GM19455 (cell line): Measurements from ENCODE around the gene SIGMAR1.

ENCODE experiments used
- ATAC-seq: cut with Tn5 transposase; IDR thresholded peaks from one replicate; pipeline ENCODE4 v1.9.1; 2021; ENCODE audit not compliant: unreplicated experiment

Gene SIGMAR1

DNA sequence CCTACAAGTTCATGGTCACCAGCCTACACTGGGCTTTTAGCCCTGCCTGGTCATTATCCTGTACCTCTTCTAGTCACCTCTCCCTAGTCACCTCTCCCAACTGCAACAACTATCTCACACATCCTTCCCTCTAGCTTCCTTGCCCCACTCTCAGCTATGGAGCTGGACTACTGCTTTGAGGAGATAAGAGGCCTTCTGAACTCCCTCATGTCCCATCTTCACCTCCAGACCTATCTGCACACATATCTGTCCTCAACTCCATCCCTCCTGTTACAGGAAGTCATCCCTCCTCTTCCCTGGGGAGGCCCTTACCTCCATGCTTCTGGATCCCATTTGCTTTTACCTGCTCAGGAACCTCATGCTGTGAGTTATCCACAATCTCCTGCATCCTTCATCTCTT, 31.4 kb downstream of the SIGMAR1 start:
- no peak for ATAC-seq

DNA sequence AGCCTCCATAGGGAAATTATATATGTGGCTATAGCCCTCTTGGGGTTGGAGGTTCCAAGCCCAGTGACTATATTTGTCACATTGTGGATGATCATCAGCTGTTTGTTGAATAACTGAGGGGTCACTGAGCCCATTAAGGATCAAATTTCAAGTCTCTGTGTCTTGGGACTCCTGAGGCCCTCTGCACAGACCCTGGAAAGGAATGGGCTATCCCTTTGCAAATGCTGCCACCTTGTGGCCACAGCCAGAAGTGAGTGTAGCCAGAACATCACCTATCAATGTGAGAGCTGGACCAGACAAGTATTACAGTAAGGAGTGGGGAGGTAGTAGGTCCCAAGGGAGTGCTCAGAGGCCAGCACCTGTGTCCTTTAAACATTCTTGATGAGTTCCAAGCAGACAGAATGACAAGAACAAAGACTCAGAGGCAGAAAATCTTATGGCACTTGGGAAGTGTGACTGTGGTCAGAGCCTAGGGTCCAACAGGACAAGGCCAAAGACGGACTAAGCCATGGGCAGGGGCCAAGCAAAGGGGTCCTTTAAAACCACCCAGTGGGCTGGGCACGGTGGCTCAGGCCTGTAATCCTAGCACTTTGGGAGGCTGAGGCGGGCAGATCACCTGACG, 33.9 kb downstream of the SIGMAR1 start:
- ATAC-seq, result no peak

DNA sequence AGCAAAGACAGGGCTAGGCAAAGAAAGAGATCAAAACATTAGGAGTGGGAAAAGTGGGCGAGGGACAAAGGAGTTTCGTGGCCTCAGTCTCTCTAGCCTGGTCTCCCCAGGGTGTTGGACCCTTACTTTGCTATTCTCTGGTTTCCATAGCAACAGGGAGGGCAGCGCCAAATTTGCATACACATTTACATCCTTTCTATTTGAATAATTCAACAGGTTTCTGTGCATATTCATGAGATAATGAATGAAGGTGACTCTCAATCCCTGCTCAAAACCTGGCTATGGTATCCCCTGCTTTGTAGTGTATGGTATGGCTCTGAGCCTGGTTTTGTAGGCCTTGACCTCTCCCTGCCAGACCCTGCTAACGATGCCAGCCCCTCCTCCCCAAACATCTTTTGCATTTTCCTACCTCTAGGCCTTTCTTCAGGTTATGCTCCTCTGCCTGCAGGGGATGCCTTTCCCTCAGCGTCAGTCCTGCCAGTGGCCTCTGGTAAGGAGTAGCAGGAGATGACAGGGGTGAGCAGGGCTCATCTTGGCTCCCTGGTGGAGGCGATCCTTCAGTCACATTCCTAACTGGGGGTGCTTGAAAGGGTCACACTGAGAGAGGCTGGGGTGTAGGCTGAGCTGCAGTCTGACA, 35.5 kb downstream of the SIGMAR1 start:
- no peak for ATAC-seq

DNA sequence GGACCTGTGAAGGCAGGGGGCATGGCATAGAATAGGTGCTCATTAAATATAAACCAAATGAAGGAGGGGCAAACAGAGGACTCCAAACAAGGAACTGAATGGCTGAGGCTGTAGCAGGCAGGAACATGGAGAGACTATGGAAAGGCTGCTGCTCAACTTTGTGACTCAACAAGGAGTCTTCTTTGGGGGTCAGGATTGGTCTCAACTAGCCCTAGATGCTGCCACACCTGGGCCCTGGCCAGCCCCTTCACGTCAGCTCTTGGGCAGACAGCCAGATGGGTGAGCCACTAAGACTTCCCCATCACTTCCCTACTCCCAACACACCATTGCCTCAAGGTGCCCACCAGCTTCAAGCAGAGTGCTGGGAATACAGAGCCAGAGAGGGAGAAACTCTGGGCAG, 36.7 kb downstream of the SIGMAR1 start:
- ATAC-seq, result no peak

DNA sequence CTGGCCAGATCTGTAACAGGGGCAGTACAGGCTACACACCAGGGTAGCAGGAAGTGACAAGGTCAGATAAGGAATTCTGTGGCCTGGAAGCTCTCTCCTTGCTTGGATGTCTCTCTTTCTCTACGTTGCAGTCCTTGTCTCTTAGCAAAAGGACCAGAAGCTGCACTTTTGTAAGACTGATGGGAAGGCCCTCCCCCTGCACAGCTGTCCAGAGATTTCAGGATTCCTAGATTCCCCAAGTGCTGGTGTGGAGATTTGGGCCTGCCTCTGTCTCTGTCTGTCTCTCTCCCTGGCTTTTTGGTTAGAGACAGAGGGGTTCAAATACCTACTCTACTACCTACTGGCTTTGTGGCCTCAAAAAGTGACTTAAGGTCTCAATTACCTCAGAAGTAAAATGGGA, 38.0 kb downstream of the SIGMAR1 start:
- no peak for ATAC-seq

DNA sequence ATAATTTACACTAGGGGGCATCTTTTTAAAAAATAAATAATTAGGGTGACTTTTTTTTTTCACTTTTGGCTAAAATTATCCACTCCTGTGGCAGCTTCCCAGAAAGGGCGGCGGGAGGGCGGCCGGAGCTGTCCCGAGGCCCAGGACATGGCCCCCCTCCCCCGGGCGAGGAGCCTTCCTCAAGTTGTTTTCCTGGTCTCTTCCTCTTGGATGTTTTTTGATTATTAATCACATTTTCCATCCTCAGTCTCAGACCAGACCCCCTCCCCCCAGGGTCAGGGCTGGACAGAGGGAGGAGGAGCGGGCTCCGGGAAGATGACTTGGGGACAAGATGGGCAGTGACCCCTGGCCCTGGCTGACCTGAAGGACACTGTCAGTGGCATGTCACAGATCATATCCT, 43.4 kb downstream of the SIGMAR1 start:
- ATAC-seq, result no peak

DNA sequence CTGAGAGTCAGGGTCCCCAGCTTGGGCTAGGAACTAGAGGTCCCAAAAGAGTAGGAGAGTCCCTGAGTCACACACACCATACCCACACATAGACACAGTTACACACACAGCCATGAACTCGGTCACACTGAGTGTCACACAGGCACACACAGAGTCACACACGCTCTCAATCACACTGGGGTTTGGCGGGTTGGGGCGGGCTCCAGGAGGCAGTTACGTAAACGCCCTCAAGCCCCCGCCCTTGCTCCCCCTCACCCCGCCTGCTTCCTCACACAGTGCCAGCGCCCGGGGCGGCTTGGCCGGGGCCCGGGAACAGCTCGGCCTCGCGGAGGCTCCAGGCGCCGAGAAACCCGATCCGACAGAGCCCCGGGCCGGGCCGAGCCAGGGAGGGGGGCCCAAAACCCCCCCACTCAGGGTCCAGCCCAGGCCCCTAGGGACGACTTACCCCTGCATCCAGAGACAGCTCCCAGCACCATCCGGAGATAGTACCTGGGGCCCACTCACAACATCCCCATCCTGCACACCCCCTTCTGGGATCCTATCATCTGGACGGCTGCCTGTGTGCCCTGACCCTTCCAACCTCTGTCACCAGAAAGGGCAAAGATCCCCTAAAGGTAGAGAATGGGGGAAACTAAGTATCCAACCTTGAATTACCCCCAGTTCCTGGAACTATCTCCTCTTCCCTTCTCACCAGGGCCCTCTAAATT, 44.5 kb downstream of the SIGMAR1 start:
- ATAC-seq, result no peak

DNA sequence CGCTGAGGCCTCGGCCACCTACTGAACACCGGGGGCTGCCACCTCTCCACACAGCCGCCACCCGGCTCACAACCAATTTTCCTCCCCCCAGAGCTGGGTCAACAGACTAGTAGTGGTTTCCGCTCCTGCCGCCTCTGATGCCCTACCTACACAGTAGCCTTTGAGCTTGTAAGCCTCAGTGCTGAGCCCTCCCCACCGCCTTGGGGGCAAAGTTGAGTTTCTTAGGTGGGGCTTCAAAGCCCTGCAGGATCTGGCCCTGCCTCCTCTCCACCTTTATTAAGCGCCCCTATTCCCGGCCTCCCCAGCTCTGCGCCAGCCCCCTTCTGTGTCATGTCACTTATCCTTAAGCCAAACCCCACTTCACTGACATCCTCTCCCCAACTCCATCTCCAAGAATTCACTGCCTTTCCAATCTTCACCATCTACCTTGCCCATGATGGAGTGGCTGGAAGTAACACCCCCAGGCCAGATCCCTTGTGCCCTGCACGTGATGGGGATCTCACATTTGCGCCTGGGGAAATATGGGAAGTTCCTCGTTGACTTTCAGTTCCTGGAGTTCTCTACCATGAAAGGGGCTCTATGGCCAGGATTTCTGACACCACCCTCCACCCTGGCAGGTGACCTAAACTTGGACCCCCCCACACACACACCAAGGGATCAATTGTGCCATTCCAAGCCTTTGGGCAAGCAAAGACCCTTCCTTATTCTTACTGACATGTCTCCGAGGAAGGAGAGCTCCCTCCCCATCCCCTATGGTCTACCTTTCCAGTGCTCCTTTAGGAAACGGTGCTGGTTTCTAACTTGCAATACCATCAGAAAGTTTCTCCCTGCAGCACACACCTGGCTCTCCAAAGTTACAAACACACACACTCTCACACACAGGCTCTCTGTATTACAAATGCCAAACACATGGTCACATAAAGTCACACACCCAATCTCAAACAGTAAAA, 45.4 kb downstream of the SIGMAR1 start:
- no peak for ATAC-seq

DNA sequence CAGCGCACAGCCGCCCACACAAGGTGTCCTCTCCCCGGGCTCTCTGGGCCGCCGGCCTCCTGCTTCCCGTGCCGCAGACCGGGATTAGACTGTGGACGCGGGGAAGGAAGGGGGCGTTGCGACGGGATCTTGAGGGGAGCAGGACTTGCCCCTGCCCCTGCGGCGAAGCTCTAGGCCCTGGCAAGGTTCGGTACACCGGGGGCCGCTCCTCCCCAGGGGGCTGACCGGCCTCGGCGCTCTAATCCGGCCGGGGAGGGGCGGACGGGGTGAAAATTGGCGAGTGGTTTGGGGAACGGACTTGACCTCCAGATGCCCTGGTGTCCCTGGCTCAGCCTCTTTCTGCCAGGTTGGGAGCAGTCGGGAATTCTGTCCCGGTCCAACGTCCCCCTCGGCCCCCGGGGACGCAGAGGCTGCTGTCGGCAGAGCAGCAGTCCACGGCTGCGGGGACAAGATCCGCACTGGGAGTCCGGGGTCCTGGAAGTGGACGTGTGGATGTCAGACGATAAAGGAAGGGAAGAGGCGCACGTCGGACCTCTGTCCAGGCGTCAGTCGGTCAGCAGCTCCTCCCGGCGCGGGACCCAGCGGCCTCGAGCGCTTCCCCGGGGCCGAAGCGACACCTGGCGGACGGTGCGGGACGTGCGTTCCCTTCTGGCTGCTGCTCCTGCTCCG, 46.2 kb downstream of the SIGMAR1 start:
- ATAC-seq, result peak; percentile 76

DNA sequence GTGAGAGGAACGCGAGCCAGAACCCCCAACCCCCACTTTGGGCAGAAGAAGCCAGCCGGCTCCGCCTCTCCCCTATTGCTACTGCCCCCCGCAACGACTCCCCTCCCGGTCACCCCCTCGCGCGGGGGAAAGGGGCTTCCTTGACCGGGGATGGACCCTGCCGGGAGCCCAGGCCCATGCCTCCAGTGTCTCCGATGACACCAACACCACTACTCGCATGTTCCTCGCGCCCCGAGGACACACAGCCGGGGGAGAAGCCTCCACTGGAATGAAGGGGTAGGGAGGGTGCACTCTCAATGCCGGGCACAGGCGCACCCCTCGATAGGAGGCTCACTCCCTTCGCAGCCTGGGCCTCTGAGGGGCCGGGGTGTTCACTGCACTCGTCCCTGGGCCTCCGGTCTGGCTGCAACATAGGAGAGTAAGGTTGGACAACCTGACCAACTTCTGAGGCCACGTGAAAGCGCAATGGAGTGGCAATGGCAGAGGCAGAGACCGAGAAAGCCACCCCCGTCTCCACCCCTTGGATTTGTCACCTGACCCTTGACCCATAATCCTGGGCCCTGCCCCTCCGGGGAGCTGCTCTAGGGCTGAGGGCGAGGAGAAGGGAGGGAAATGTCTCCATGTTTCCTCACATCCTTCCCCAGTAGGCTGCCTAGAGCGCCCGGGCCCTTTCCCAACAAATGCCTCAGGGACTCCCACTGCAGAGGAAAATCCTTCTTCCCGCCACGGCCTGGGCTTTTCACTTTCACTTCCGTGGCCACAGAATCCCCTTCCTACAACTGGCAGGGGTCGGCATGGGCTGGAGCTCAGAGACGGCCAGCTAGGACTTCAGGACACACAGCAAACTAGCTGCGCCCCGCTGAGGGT, 47.0 kb downstream of the SIGMAR1 start:
- no peak for ATAC-seq

DNA sequence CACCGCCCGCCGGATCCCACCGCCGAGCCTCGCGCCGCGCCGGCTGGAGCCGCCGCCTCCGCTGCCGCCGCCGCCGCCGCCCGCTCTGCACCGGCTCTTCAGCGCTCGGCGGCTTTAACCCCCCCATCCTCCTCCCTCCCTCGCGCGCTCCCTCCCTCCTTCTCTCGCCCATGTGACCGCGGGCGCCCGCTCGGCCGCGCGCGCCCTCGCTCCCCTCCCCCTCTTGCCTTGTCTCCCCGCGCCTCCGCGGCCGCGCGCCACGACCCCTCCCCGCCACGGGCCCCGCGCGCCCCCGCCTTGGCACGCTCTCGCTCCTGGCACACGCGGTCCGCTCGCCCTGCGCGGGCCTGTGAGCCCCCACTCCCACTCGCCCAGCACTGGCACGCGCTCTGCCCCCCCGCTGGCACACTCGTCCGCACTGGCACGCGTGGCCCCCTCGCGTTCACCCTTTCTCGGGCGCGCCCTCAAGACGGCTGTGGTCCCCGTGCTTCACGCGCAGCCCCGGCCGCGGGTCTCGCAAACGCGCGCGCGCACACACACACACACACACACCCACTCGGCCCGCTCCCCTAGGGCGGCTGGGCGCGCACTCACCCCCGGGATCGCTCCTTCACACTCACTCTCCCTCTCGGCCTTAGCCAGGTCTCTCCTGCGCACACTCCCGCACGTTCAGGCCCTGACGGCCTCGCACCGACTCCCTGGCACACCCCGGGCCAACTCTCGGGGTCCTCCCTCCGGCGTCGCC, 47.8 kb downstream of the SIGMAR1 start, which contains the start of gene CNTFR:
CNTFR (minus strand) TSS at position 89 of the 745 bp plus-strand sequence. CDS start 20,743 bp downstream, outside the sequence.
- no peak for ATAC-seq

DNA sequence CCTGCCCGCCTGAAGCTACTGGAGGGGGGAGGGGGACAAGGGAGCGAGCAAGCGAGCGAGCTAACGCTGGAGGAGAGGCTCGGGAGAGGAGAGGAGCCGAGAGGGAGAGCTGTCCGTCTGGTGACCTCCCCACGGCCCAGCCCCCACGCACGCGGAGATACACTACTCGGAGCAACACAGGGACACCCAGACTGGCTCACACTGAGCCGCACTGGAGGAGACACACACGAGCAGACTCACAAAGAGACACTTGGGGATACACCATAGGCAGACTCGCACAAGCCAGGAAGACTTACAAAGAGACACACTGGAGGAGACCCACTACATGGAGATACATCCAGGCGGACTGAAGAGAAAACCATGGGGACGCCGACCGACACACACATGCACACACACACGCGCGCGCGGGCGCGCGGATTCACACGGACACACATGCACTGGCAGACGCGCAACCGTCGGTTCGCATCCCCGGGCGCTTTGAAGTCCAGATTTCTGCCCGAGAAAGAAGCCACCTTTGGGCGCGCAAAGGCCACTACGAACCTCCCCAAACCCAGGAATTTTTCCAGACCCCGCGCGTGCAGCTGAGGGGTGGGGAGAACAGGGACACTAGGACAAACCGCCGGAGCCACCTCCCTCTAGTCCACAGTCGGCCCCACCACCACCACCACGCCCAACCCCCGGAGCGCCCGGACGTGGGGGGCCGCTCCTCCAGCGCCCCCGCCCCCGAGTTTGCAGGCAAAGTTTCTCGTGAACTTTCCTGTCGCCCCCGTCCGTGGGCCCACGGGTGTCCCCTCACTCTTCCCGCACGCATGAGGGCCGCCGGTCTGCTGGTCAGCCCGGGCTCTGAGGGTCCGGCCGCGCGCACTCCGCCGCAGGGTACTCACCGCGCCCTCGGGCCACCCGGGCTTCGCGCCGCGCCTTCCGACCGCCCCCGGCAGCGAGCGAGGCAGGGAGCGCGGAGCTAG, 48.6 kb downstream of the SIGMAR1 start:
- no peak for ATAC-seq

DNA sequence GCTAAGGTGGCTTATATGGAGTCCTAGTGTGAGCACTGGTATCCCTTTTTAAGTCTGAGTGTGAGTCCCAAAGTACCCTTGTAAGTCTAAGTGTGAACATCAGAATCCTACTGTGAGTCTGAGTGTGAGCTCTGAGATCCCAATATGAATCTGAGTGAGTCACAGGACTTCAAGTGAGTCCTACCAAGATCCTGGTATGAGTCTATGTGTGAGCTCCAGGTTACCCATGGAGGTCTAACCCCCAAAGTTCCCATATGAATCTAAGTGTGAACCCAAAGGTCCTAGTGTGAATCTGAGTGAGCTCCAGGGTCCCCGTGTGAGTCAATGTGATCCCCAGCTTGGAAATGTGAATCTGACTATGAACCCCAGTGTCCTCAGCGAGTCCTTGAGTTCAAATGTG, 50.3 kb downstream of the SIGMAR1 start:
- no peak for ATAC-seq

DNA sequence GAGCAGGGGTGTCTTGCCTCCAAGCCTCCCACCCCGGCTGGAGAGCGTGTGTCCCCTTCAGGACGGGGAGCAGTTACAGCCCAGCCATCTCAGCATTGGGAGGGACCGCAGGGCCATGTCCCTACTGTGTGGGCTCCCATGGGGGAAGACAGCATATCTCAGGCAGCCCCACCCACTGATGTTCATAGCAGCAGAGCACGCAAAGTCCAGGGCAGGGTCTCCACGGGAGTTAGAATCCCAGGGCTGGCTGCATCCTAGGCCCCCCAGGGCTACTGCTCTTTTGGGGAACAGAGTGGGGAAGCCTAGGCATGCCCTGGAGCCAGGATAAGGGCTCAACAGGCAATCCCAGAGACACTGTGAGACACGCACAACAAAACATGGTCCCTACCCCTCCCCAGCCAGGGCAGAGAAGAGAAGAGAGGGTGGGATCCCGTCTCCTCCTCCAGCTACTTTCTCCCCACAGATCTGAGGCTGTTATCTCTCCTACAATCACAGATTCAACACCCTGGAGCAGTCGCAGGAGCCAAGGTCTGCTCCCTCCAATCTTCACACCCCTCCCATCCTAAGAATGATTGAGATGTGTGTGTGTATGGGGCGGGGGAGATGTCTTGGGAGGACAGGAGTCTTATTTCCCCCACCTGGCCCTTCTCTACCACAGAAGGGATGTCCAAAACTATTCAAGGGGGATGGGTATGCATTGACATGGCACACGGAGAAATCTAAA, 51.5 kb downstream of the SIGMAR1 start:
- ATAC-seq, result no peak

DNA sequence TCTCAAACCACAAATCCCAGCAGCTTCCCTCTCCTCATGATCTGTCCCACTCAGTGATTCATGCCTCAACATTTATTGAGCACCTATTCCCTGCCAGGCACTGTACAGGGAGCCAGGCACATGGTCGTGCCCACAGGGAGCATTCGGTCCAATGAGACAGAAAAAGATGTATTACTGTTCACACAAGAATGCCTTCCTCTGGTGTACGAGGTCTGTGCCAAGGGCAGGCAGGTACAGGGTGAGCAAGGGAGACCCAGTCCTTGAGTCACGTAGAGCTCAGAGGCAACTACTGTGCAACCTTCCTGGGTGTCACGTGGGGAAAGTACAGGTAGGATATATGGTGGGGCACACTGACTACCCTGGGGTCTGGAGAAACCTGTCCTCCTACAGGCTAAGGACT, 52.6 kb downstream of the SIGMAR1 start:
- ATAC-seq, result no peak
